Natural killer cell treated with Interleukin-12 subunit alpha and Interleukin-12 subunit beta and Interleukin-15 and Interleukin-18, amount 100 ng/mL, for 72 hours (primary cell): ENCODE measurements around the gene RGS3. TPM values are rescaled to one million over a fixed set of nuclear protein-coding genes. Genes with fewer than 3 reads are reported as not detected.

Source experiments
- ATAC-seq, 2 donors: fragments of 150-1000 bp; cut with Tn5 transposase in 1 of 2; sonication (Bioruptor Pico), chemical (Tn5 transposase) in 1 of 2; 2 replicates each; pipeline ENCODE4 v1.10.0; 2021
- DNase-seq: peaks from one replicate; pipeline ENCODE4 v3.0.0; 2022; ENCODE audit warnings: low spot score
- H3K27ac Mint-ChIP-seq, 2 donors: 1 replicate in 1 of 2; 2 replicates in 1 of 2; pipeline ENCODE4 v1.8.0; 2022; ENCODE audit warnings: mixed read lengths in 2 of 2, mild to moderate bottlenecking in 1 of 2, moderate library complexity in 1 of 2
- H3K27me3 Mint-ChIP-seq, 2 donors: 1 replicate in 1 of 2; 2 replicates in 1 of 2; pipeline ENCODE4 v1.8.0; 2022; ENCODE audit warnings: mixed read lengths in 2 of 2
- H3K36me3 Mint-ChIP-seq: one replicate; pipeline ENCODE4 v1.8.0; 2022; ENCODE audit warnings: mixed read lengths
- H3K4me1 Mint-ChIP-seq, 2 donors: 1 replicate in 1 of 2; 2 replicates in 1 of 2; pipeline ENCODE4 v1.8.0; 2022; ENCODE audit warnings: low read depth in 2 of 2, mixed read lengths in 2 of 2, mild to moderate bottlenecking in 1 of 2
- H3K4me3 Mint-ChIP-seq: one replicate; pipeline ENCODE4 v1.8.0; 2022; ENCODE audit warnings: mixed read lengths
- H3K9me3 Mint-ChIP-seq: 2 replicates; pipeline ENCODE4 v1.8.0; 2022; ENCODE audit warnings: mixed read lengths
- total RNA-seq, 2 donors: library from RNA; stranded (reverse); gene quantifications; one replicate each; pipeline ENCODE4 v1.2.3, GENCODE V29; 2022

Gene RGS3
- total RNA-seq, 2 donors from 2014 or later = 71.7 to 144 TPM

GRCh38 chr9:113503131-113503541 lies 39.6 kb downstream of the RGS3 start:
- peak overlapping the region in 1 of 2 donors; percentile 79 for H3K27ac Mint-ChIP-seq
- H3K9me3 Mint-ChIP-seq = no peaks in the 10 kb centered on the region
- no peaks in the 10 kb centered on the region for H3K36me3 Mint-ChIP-seq
- no peaks in the 10 kb centered on the region for H3K27me3 Mint-ChIP-seq
- peak; percentile 28 for DNase-seq
- H3K4me1 Mint-ChIP-seq = peaks cover 10 to 24% of the 10 kb centered on the region in 2 donors
- no peak overlapping the region for H3K4me3 Mint-ChIP-seq
- no peak for ATAC-seq

- H3K9me3 Mint-ChIP-seq = no peaks in the 10 kb centered on the region
- no peak for ATAC-seq
- no peaks in the 10 kb centered on the region for H3K27me3 Mint-ChIP-seq
- H3K27ac Mint-ChIP-seq = peak overlapping the region in 1 of 2 donors; percentile 79
- H3K4me1 Mint-ChIP-seq = peaks cover 10 to 28% of the 10 kb centered on the region in 2 donors
- no peaks in the 10 kb centered on the region for H3K36me3 Mint-ChIP-seq
- DNase-seq = no peak
- H3K4me3 Mint-ChIP-seq = no peak overlapping the region
Measured at GRCh38 chr9:113503613-113504211, 40.2 kb downstream of the RGS3 start.

GRCh38 chr9:113504725-113505590 lies 41.4 kb downstream of the RGS3 start:
- H3K9me3 Mint-ChIP-seq = no peaks in the 10 kb centered on the region
- H3K27ac Mint-ChIP-seq = peak overlapping the region in 1 of 2 donors; percentile 86
- H3K4me1 Mint-ChIP-seq = peaks cover 10 to 29% of the 10 kb centered on the region in 2 donors
- H3K27me3 Mint-ChIP-seq = no peaks in the 10 kb centered on the region
- no peaks in the 10 kb centered on the region for H3K36me3 Mint-ChIP-seq
- ATAC-seq (no peak), DNase-seq (no peak)
- no peak overlapping the region for H3K4me3 Mint-ChIP-seq

GRCh38 chr9:113506090-113506589 lies 42.6 kb downstream of the RGS3 start:
- H3K36me3 Mint-ChIP-seq = no peaks in the 10 kb centered on the region
- H3K27me3 Mint-ChIP-seq = no peaks in the 10 kb centered on the region
- peaks cover 14 to 37% of the 10 kb centered on the region in 2 donors for H3K4me1 Mint-ChIP-seq
- no peaks in the 10 kb centered on the region for H3K9me3 Mint-ChIP-seq
- H3K4me3 Mint-ChIP-seq = no peak overlapping the region
- ATAC-seq = no peak
- H3K27ac Mint-ChIP-seq = peak overlapping the region in 1 of 2 donors; percentile 86
- no peak for DNase-seq

- no peak for DNase-seq
- Mint-ChIP-seq H3K27me3 (no peaks in the 10 kb centered on the region), H3K27ac (peak overlapping the region in 1 of 2 donors; percentile 35), H3K9me3 (no peaks in the 10 kb centered on the region), H3K4me3 (no peak overlapping the region), H3K4me1 (peaks cover 25 to 43% of the 10 kb centered on the region in 2 donors), H3K36me3 (no peaks in the 10 kb centered on the region)
- no peak for ATAC-seq
Measured at GRCh38 chr9:113507256-113507655, 43.7 kb downstream of the RGS3 start.

- Mint-ChIP-seq H3K4me3 (no peak overlapping the region), H3K36me3 (no peaks in the 10 kb centered on the region), H3K4me1 (peaks cover 26 to 48% of the 10 kb centered on the region in 2 donors), H3K9me3 (no peaks in the 10 kb centered on the region), H3K27ac (peak overlapping the region in 1 of 2 donors; percentile 95), H3K27me3 (no peaks in the 10 kb centered on the region)
- DNase-seq (no peak), ATAC-seq (no peak)
Measured at GRCh38 chr9:113508111-113508749, 44.7 kb downstream of the RGS3 start.

- Mint-ChIP-seq H3K4me3 (no peak overlapping the region), H3K4me1 (peaks cover 38 to 58% of the 10 kb centered on the region in 2 donors), H3K27ac (peak overlapping the region; percentile 95 to 97), H3K27me3 (no peaks in the 10 kb centered on the region), H3K9me3 (no peaks in the 10 kb centered on the region), H3K36me3 (no peaks in the 10 kb centered on the region)
- no peak for DNase-seq
- no peak for ATAC-seq
Measured at GRCh38 chr9:113509463-113509862, 45.9 kb downstream of the RGS3 start.

GRCh38 chr9:113511047-113511521 lies 47.6 kb downstream of the RGS3 start:
- Mint-ChIP-seq H3K36me3 (no peaks in the 10 kb centered on the region), H3K27me3 (no peaks in the 10 kb centered on the region), H3K27ac (peak overlapping the region; percentile 95 to 97), H3K9me3 (no peaks in the 10 kb centered on the region), H3K4me3 (no peak overlapping the region), H3K4me1 (peaks cover 46 to 60% of the 10 kb centered on the region in 2 donors)
- DNase-seq = no peak
- no peak for ATAC-seq

GRCh38 chr9:113511856-113512761 lies 48.6 kb downstream of the RGS3 start:
- H3K9me3 Mint-ChIP-seq = no peaks in the 10 kb centered on the region
- H3K36me3 Mint-ChIP-seq = no peaks in the 10 kb centered on the region
- H3K27ac Mint-ChIP-seq = peak overlapping the region; percentile 95 to 97
- ATAC-seq (peak; percentile 69 to 79), DNase-seq (peak; percentile 82)
- H3K4me1 Mint-ChIP-seq = peaks cover 56 to 67% of the 10 kb centered on the region in 2 donors
- H3K4me3 Mint-ChIP-seq = peak overlapping the region; percentile 73
- no peaks in the 10 kb centered on the region for H3K27me3 Mint-ChIP-seq

GRCh38 chr9:113513111-113513510 lies 49.6 kb downstream of the RGS3 start:
- H3K4me1 Mint-ChIP-seq = peaks cover 59 to 63% of the 10 kb centered on the region in 2 donors
- no peak for DNase-seq
- peak overlapping the region; percentile 68 for H3K4me3 Mint-ChIP-seq
- ATAC-seq = no peak
- H3K27ac Mint-ChIP-seq = peak overlapping the region; percentile 95 to 97
- H3K27me3 Mint-ChIP-seq = no peaks in the 10 kb centered on the region
- H3K9me3 Mint-ChIP-seq = no peaks in the 10 kb centered on the region
- no peaks in the 10 kb centered on the region for H3K36me3 Mint-ChIP-seq

GRCh38 chr9:113513536-113513935 lies 50.0 kb downstream of the RGS3 start:
- DNase-seq (no peak), ATAC-seq (no peak)
- Mint-ChIP-seq H3K9me3 (no peaks in the 10 kb centered on the region), H3K27me3 (no peaks in the 10 kb centered on the region), H3K4me3 (peak overlapping the region; percentile 68), H3K27ac (peak overlapping the region; percentile 95 to 97), H3K36me3 (peaks cover 4% of the 10 kb centered on the region), H3K4me1 (peaks cover 63 to 64% of the 10 kb centered on the region in 2 donors)

GRCh38 chr9:113514061-113514460 lies 50.5 kb downstream of the RGS3 start:
- peak overlapping the region; percentile 39 for H3K4me3 Mint-ChIP-seq
- ATAC-seq (no peak), DNase-seq (no peak)
- H3K27ac Mint-ChIP-seq = peak overlapping the region; percentile 95 to 97
- peaks cover 67 to 68% of the 10 kb centered on the region in 2 donors for H3K4me1 Mint-ChIP-seq
- no peaks in the 10 kb centered on the region for H3K27me3 Mint-ChIP-seq
- H3K36me3 Mint-ChIP-seq = peaks cover 9% of the 10 kb centered on the region
- H3K9me3 Mint-ChIP-seq = no peaks in the 10 kb centered on the region

GRCh38 chr9:113514748-113515147 lies 51.2 kb downstream of the RGS3 start:
- no peak for DNase-seq
- Mint-ChIP-seq H3K4me1 (peaks cover 71 to 75% of the 10 kb centered on the region in 2 donors), H3K27ac (peak overlapping the region; percentile 95 to 97), H3K36me3 (peaks cover 10% of the 10 kb centered on the region), H3K9me3 (no peaks in the 10 kb centered on the region), H3K4me3 (peak overlapping the region; percentile 39), H3K27me3 (no peaks in the 10 kb centered on the region)
- ATAC-seq = no peak
